Spinal cord (tissue), 10 donors: ENCODE data around the gene PRKCA. TPM values are rescaled to one million over a fixed set of nuclear protein-coding genes. Genes with fewer than 3 reads are reported as not detected.

Source experiments
- DNase-seq, 6 donors: peaks; one replicate each; pipeline versions ENCODE4 v3.0.0 to v3.0.0-alpha.2; 2013 to 2015; ENCODE audit warnings: low spot score in 6 of 6, low read depth in 4 of 6
- H3K27ac ChIP-seq: one replicate; pipeline ENCODE4 v1.5.1; 2013; ENCODE audit warnings: low read depth, low read length, control low read depth
- H3K27me3 ChIP-seq: one replicate; pipeline ENCODE4 v1.6.1; 2013; ENCODE audit warnings: low read length; ENCODE audit not compliant: control insufficient read depth, insufficient read depth
- H3K36me3 ChIP-seq: one replicate; pipeline ENCODE4 v1.6.1; 2013; ENCODE audit warnings: low read length; ENCODE audit not compliant: control insufficient read depth, insufficient read depth
- H3K4me1 ChIP-seq: one replicate; pipeline ENCODE4 v1.6.1; 2013; ENCODE audit warnings: low read length; ENCODE audit not compliant: control insufficient read depth, insufficient read depth
- H3K4me3 ChIP-seq: one replicate; pipeline ENCODE4 v1.5.1; 2013; ENCODE audit warnings: low read depth, low read length, control low read depth
- H3K9me3 ChIP-seq: one replicate; pipeline ENCODE4 v1.6.1; 2013; ENCODE audit warnings: low read length; ENCODE audit not compliant: control insufficient read depth, insufficient read depth
- WGBS: methylation state at CpG from one replicate; pipeline ENCODE4 v1.1.5; 2013; ENCODE audit warnings: missing lambda C conversion rate; ENCODE audit not compliant: insufficient coverage; 5-methylcytosine and 5-hydroxymethylcytosine counted together
- polyA plus RNA-seq, 2 donors: library from polyadenylated mRNA; unstranded; fragments of 120-200 nt; gene quantifications; one replicate each; pipeline ENCODE4 v1.2.1, GENCODE V29; 2013; ENCODE audit not compliant: insufficient read length in 2 of 2
- total RNA-seq, 2 donors: library from RNA; depleted of rRNA in 1 of 2; stranded (reverse); fragments of 120-200 nt in 1 of 2; fragments of >200 nt in 1 of 2; gene quantifications; one replicate each; pipeline versions ENCODE4 v1.2.3 to v1.2.4, GENCODE V29; 2013 to 2014
- donor health status: healthy.

The PRKCA gene
- total and polyA plus RNA-seq, 4 donors, result 42.4 to 51.3 (median 48.2) TPM

DNA sequence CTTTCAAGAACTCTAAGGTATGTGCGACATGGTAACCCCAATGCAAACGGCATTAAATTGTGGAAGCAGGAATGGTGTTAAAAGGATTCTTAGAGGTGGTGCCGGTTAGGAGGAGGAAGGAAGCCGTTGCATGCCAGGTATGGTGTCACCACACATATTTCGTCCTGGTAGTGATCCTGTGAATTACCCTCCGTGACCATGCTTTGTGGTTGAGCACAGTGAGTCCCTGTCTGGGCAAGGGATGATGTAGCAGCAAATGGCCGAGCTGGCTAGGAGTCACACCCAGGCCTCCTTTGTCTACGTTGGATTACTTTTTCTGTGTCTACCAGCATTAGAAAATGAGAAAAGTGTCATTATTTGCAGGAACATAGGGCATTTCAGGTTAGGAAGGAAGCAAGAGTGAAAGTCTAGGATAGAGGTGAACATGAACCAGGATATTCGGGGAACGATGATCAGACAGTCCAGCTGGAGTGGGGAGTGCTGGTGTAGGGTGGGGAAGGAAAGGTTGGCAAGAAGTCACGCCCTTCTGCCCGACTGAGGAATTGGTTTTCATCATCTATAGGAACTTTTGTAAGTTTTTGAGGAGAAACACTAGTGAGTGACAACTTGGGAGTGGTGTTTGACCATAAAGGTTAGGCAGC, 123.5 kb downstream of the PRKCA start:
- DNase-seq, result no peak
- WGBS, result 94% methylated on average over 11 of the region's 12 CpGs
- Histone ChIP-seq H3K9me3 (no peaks in the 10 kb centered on the region), H3K36me3 (no peaks in the 10 kb centered on the region), H3K4me1 (peaks cover 18% of the 10 kb centered on the region), H3K4me3 (no peak overlapping the region), H3K27ac (no peak overlapping the region), H3K27me3 (no peaks in the 10 kb centered on the region)

DNA sequence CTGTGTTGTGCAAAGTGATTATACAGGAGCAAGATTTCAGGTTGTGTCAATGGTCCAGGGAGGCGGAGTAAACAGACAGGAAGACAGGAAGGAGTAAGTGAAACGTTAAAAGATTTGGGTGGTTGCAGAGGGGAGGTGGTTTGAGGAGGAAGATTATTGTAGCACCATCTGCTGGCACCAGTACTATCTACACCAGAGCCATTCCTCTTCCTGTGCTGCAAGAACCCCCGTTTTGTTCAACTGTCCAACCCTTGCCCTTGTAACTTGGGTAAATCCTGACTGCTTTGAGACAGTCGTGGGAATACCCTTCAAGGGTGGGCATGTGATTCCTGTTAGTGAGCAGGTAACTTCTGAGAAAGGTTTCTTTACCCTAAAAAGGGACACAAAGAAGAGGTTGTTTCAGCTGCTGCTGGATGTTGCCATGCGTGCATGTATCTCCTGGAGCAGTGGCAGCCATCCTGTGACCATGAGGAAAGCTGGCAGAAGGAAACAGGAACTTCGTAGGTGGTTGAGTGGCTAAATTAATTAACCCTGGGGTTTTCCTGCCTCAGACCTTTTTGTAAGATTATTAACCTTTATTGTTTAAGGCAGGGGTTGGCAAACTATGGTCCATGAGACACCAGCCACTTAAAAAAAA, 124.1 kb downstream of the PRKCA start:
- 68% methylated on average over 4 of the region's 6 CpGs for WGBS
- H3K27me3 ChIP-seq, result no peaks in the 10 kb centered on the region
- H3K27ac ChIP-seq, result no peak overlapping the region
- DNase-seq, result no peak
- H3K9me3 ChIP-seq, result no peaks in the 10 kb centered on the region
- H3K4me3 ChIP-seq, result no peak overlapping the region
- H3K4me1 ChIP-seq, result peaks cover 20% of the 10 kb centered on the region
- no peaks in the 10 kb centered on the region for H3K36me3 ChIP-seq

DNA sequence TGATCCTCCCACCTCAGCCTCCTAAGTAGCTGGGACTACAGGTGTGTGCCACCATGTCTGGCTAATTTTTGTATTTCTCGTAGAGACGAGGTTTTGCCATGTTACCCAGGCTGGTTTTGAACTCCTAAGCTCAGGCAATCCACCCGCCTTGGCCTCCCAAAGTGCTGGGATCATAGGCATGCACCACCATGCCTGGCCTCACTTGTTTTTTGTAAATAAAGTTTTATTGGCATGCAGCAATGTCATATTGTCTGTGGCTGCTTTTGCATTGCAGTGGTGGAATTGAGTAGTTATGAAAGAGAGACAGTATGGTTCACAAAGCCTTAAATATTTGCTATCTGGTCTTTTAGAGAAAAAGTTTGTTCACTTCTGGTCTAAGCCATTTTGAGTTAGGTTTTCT, 124.7 kb downstream of the PRKCA start:
- 96% methylated on average over 3 of the region's 3 CpGs for WGBS
- Histone ChIP-seq H3K4me1 (peaks cover 21% of the 10 kb centered on the region), H3K9me3 (no peaks in the 10 kb centered on the region), H3K36me3 (no peaks in the 10 kb centered on the region), H3K27ac (no peak overlapping the region), H3K4me3 (no peak overlapping the region), H3K27me3 (no peaks in the 10 kb centered on the region)
- no peak for DNase-seq

DNA sequence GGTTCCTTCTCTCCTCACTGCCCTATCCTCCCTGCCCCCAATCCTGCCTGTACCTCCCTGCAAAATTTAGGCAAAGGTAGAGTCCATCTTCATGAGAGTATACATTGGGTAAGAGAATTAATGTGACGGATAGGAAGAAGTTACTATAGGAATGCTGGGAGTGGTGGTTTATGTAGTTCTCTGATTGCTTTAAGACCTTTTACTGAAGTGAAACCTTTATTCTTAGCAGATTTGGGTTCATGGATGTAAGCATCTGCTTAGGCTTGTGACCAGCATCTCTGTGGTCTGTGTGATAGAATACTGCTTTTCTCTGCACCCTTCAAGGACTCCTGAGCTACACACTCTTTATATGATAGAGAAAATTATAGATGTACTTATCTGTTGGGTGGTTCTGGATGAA, 127.3 kb downstream of the PRKCA start:
- Histone ChIP-seq H3K4me1 (peaks cover 25% of the 10 kb centered on the region), H3K36me3 (no peaks in the 10 kb centered on the region), H3K4me3 (no peak overlapping the region), H3K9me3 (no peaks in the 10 kb centered on the region), H3K27me3 (no peaks in the 10 kb centered on the region), H3K27ac (no peak overlapping the region)
- no peak for DNase-seq
- WGBS, result 86% methylated on average over 1 of the region's 1 CpG

DNA sequence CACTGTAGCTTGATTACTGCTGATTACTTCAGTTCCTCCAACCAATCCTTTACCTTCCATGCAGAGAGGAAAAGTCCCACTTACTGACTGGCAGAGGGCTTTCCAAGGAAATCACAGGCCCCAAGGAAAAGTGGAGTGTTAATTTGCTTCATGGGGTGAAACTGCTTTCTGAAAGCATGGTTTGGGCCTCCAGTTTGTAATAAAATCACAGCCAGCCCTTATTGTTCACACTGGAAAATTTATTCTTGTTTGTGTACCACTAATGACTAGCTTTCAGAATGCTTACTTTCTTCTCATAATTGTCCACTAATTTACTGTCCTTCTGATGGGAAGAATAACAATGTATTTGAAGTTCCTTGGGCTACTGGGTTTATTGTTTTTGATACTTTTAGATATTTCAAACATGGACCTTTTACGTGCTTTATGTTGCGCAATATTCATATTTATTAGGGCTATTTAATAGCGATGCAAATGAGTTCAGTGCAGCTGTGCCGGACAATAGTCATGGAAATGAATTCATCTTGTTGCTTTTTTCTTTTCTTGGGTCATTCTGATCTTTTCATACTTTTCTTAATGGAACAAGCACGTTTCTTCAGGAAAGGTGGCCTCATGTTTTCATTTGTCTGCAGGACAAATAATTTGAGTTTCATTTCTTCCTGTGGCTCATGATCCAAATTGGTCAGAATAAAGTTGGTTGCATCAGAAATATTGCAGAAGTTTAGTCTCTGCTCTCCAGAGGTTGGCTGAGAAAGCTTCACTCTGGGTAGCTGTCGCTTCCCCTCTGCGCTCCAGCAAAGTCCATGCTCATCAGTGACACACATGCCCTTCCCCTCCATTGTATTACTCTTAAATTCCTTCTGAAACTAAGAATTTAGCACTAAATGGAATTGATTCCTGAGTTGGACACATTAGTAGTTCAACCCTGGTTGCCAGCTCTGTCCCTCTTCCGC, 128.7 kb downstream of the PRKCA start:
- Histone ChIP-seq H3K36me3 (no peaks in the 10 kb centered on the region), H3K27ac (no peak overlapping the region), H3K4me3 (no peak overlapping the region), H3K9me3 (no peaks in the 10 kb centered on the region), H3K27me3 (no peaks in the 10 kb centered on the region), H3K4me1 (peaks cover 23% of the 10 kb centered on the region)
- DNase-seq, result peak in 1 of 6 donors; percentile 64
- WGBS, result 62% methylated on average over 4 of the region's 8 CpGs

DNA sequence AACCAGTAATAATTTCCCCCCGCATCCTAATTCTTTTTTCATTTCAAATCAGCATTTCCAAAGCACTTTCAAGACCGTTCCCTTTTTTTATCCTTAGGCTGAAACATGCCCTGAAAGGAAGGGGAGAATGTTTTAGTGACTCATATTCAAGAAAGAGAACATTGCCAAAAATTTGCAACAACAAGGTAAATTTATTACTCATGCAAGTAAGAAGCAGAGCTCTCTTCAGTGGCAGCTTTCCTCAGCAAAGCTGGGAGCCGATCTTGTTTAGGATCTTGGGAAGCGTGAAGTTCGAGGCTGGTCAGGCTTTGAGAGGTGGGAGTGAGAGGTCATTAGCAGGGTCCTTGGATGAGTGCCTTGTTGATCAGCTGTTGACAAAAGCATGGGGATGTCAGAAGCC, 129.5 kb downstream of the PRKCA start:
- no peak overlapping the region for H3K27ac ChIP-seq
- no peaks in the 10 kb centered on the region for H3K36me3 ChIP-seq
- H3K4me1 ChIP-seq, result peaks cover 23% of the 10 kb centered on the region
- H3K9me3 ChIP-seq, result no peaks in the 10 kb centered on the region
- WGBS, result 79% methylated on average over 3 of the region's 5 CpGs
- no peak overlapping the region for H3K4me3 ChIP-seq
- DNase-seq, result no peak
- no peaks in the 10 kb centered on the region for H3K27me3 ChIP-seq

DNA sequence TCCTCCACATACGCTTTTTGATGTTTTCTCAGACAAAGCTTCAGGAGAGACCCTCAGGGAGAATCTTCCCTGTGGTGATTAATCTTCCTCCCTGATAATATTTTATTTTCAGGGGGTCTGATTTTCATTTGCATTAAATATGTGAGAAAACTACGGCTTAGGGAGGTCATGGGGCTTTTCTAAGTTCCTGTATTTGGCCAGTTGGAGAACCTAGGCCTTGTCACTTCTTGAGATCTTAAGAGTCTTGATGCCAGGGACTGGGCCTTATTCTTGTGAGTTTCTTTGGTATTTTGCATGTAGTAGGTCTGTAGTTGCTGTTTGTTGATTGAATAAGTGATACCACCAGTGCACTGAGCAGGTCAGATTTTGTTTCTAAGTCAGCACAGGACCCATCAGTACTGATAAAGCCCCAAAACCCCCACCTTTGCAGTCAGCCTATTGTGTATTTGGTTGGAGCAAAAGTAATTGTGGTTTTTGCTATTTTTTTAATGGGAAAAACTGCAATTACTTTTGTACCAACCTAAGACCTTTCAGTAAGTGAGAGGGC, 130.1 kb downstream of the PRKCA start:
- Histone ChIP-seq H3K27me3 (no peaks in the 10 kb centered on the region), H3K27ac (no peak overlapping the region), H3K9me3 (no peaks in the 10 kb centered on the region), H3K4me1 (peaks cover 26% of the 10 kb centered on the region), H3K36me3 (no peaks in the 10 kb centered on the region), H3K4me3 (no peak overlapping the region)
- no peak for DNase-seq
- 18% methylated on average over 1 of the region's 2 CpGs for WGBS

DNA sequence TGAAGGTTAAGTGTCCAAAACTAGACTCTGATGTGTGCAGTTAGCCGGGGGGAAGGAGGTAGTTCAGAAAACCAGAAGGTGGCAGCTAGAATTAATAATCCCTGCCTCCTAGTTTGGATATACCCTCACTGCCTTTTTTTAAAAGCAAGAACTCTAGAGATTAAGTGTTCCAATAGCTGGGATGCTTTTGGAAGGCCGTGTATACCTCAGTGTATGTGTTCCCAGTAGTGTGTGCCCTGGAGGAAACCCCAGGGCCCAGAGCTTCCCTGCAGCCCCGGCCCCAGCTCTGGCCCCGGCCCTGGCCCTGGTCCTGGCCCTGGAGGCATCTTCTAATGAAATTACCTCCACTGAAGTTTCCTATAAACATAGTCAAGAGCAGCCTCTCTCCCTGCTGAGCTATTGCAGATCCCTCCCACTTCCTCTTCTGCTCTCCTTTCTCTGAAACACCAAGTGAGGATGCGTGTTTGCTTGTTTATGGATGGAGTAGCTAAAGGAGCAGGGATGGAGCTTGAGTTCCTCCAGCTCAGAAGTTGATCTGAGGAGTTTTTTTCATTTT, 130.7 kb downstream of the PRKCA start:
- no peaks in the 10 kb centered on the region for H3K27me3 ChIP-seq
- peaks cover 26% of the 10 kb centered on the region for H3K4me1 ChIP-seq
- H3K9me3 ChIP-seq, result no peaks in the 10 kb centered on the region
- DNase-seq, result no peak
- no peaks in the 10 kb centered on the region for H3K36me3 ChIP-seq
- H3K4me3 ChIP-seq, result no peak overlapping the region
- H3K27ac ChIP-seq, result no peak overlapping the region
- 60% methylated on average over 1 of the region's 5 CpGs for WGBS

DNA sequence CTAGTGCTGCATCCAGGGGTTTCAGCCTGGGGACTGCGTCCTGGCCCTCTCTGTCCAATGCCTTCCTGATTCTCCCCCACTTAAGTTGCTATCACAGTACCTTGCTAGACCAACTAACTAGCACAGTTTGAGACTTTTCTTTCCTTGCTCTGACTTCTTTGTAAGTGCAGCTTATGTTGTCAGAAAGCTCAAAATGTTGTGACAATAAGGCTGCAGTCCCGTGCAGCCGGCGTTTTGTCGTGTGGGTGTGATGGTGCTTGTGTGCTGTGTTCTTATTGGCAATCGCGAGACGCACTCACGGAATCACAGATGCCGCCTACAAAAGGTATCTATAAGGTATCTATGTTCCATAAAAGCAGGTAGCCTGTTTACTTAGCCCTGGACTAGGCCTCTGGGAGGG, 132.8 kb downstream of the PRKCA start:
- H3K4me1 ChIP-seq, result peaks cover 22% of the 10 kb centered on the region
- no peak overlapping the region for H3K27ac ChIP-seq
- H3K4me3 ChIP-seq, result no peak overlapping the region
- DNase-seq, result no peak
- no peaks in the 10 kb centered on the region for H3K9me3 ChIP-seq
- no peaks in the 10 kb centered on the region for H3K36me3 ChIP-seq
- 97% methylated on average over 10 of the region's 10 CpGs for WGBS
- H3K27me3 ChIP-seq, result no peaks in the 10 kb centered on the region
